Left ventricle myocardium superior (tissue), 1 donor: ENCODE data around the gene ZNF792. TPM values are rescaled to one million over a fixed set of nuclear protein-coding genes. Genes with fewer than 3 reads are reported as not detected.
"Not testable (repeated sequence)": the region's sequence is repeated elsewhere in the genome, so short reads cannot be mapped to it uniquely, and the experiment has no call there.

Experiments
- ATAC-seq: fragments of 200-7000 bp; cut with Tn5 transposase; one replicate; pipeline ENCODE4 v1.9.1; 2020; ENCODE audit warnings: mild to moderate bottlenecking, moderate library complexity
- DNase-seq: peaks from one replicate; pipeline ENCODE4 v3.0.0-alpha.2; 2020
- intact Hi-C: fragments of 100-400 bp; cut with micrococcal nuclease; formaldehyde crosslinking; loops from one replicate; pipeline ENCODE4 v1.11.0; 2022
- total RNA-seq: library from RNA; stranded (reverse); fragmentation: NEBNext Ultra II Directional; extraction: Animal tissue kit (Norgen Biotek cat#: 25700); gene quantifications from one replicate; pipeline ENCODE4 v1.2.1, GENCODE V29; 2021
- donor health status: DM: no; HTN: yes; CAD: no; lungs with severe emphysema.

The ZNF792 gene
- total RNA-seq, 1 donor from 2014 or later, result 3.4 TPM

- intact Hi-C loops, result no loop called here
- DNase-seq, result no peak
- no peak for ATAC-seq
These were observed 36.3 kb upstream of the ZNF792 start for GRCh38 chr19:35000338-35000646.

GRCh38 chr19:34999498-35000337, 35.7 kb upstream of the ZNF792 start, which contains the start of gene GRAMD1A:
GRAMD1A (plus strand) TSS chr19:35000323; CDS start chr19:35000479, 156 bp downstream.
- ATAC-seq, result peak; percentile 95
- DNase-seq, result peak; percentile 93
- intact Hi-C loops, result no loop called here

- DNase-seq (no peak), ATAC-seq (peak; percentile 18)
- intact Hi-C loops, result no loop called here
These were observed 34.9 kb upstream of the ZNF792 start for GRCh38 chr19:34998777-34999497.

- DNase-seq, intact Hi-C loops, ATAC-seq: not testable (repeated sequence)
These were observed 34.2 kb upstream of the ZNF792 start for GRCh38 chr19:34998224-34998623.

- ATAC-seq (no peak), DNase-seq (no peak)
- intact Hi-C loops, result no loop called here
These were observed 33.1 kb upstream of the ZNF792 start for GRCh38 chr19:34997071-34997617.

- no peak for DNase-seq
- intact Hi-C loops, result no loop called here
These were observed 31.5 kb upstream of the ZNF792 start for GRCh38 chr19:34995551-34995950.

GRCh38 chr19:34994643-34995541, 30.9 kb upstream of the ZNF792 start:
- DNase-seq (peak; percentile 57), ATAC-seq (peak; percentile 52)
- intact Hi-C loops, result no loop called here

More at GRCh38 chr19:34995551-34995950, 31.5 kb upstream of the ZNF792 start:
- ATAC-seq, result no peak

- ATAC-seq, result no peak
- DNase-seq, result no peak
- intact Hi-C loops, result no loop called here
These were observed 30.2 kb upstream of the ZNF792 start for GRCh38 chr19:34994286-34994642.

- intact Hi-C loops, DNase-seq: not testable (repeated sequence)
These were observed 28.6 kb upstream of the ZNF792 start for GRCh38 chr19:34992582-34992981.

GRCh38 chr19:34991542-34992333, 27.7 kb upstream of the ZNF792 start:
- ATAC-seq (no peak), DNase-seq (no peak)
- intact Hi-C loops, result no loop called here

More at GRCh38 chr19:34992582-34992981, 28.6 kb upstream of the ZNF792 start:
- not testable (repeated sequence) for ATAC-seq

- DNase-seq (no peak), ATAC-seq (no peak)
- intact Hi-C loops, result no loop called here
These were observed 26.7 kb upstream of the ZNF792 start for GRCh38 chr19:34990578-34991192.

- intact Hi-C loops, result no loop called here
- DNase-seq (no peak), ATAC-seq (no peak)
These were observed 25.3 kb upstream of the ZNF792 start for GRCh38 chr19:34989298-34989697.

- intact Hi-C loops, result no loop called here
- ATAC-seq (no peak), DNase-seq (no peak)
These were observed 24.1 kb upstream of the ZNF792 start for GRCh38 chr19:34988119-34988518.

- peak; percentile 73 for DNase-seq
- ATAC-seq, result peak; percentile 98
- intact Hi-C loops, result no loop called here
These were observed 21.4 kb upstream of the ZNF792 start for GRCh38 chr19:34985249-34986022.

- intact Hi-C loops, result no loop called here
- DNase-seq (no peak), ATAC-seq (no peak)
These were observed 20.3 kb upstream of the ZNF792 start for GRCh38 chr19:34984287-34984686.

GRCh38 chr19:34983786-34984185, 19.8 kb upstream of the ZNF792 start:
- DNase-seq (no peak), ATAC-seq (no peak)
- intact Hi-C loops, result no loop called here

GRCh38 chr19:34982275-34982674, 18.2 kb upstream of the ZNF792 start:
- intact Hi-C loops, result no loop called here
- DNase-seq (no peak), ATAC-seq (no peak)
